NB4 (cell line): ENCODE measurements around the gene CNPY3.

Experiments
- POLR2A ChIP-seq: IDR thresholded peaks from 2 replicates; pipeline ENCODE4 v1.6.1; 2011; ENCODE audit warnings: mild to moderate bottlenecking; ENCODE audit not compliant: insufficient read length; ENCODE audit errors: extremely low read depth
- TF ChIP-seq, protein P1 (sequence below): IDR thresholded peaks from one replicate; pipeline ENCODE4 v1.5.1; 2012; ENCODE audit warnings: low read depth, low read length

DNA sequence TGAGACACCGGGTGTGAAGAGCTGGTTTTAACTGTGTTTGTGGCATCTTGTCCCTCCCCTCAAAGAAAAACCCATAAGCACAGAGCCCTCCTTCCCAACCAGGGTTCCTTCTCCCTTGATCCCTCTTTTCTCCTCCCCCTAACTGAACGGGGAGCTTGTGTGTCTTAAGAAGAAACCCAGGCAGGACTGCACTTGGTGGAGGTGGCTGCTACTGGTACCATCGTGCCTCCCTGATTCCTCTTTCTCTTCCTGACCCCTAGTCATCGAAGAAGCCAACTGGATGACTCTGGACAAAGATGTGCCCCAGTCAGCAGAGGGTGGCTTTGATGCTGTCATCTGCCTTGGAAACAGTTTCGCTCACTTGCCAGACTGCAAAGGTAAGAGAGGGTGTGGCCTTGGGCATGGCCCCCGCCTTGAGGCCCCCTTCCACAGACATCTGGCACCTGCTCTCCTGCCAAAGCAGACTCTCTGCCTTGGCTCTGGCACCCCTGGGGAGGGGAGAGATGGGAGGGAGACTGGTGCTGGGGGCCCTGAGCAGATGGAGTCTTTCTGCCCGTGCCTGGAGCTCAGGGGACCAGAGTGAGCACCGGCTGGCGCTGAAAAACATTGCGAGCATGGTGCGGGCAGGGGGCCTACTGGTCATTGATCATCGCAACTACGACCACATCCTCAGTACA is 33.4 kb downstream of the CNPY3 start:
- TF ChIP-seq, protein P1, sequence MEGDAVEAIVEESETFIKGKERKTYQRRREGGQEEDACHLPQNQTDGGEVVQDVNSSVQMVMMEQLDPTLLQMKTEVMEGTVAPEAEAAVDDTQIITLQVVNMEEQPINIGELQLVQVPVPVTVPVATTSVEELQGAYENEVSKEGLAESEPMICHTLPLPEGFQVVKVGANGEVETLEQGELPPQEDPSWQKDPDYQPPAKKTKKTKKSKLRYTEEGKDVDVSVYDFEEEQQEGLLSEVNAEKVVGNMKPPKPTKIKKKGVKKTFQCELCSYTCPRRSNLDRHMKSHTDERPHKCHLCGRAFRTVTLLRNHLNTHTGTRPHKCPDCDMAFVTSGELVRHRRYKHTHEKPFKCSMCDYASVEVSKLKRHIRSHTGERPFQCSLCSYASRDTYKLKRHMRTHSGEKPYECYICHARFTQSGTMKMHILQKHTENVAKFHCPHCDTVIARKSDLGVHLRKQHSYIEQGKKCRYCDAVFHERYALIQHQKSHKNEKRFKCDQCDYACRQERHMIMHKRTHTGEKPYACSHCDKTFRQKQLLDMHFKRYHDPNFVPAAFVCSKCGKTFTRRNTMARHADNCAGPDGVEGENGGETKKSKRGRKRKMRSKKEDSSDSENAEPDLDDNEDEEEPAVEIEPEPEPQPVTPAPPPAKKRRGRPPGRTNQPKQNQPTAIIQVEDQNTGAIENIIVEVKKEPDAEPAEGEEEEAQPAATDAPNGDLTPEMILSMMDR: no peak
- no peak for TF ChIP-seq POLR2A
